ENCODE measurements around the gene TEKT5.
"Not testable (repeated sequence)": the region's sequence is repeated elsewhere in the genome, so short reads cannot be mapped to it uniquely, and the experiment has no call there.

Gene TEKT5

GRCh38 chr16:10694830-10695229, at the start of gene TEKT5:
TEKT5 (minus strand) TSS chr16:10694930; CDS start chr16:10694873, 57 bp downstream.
- no peak for DNase-seq (ENCODE audit: low read depth in 3 of 3)

GRCh38 chr16:10743610-10744369, 49.1 kb upstream of the TEKT5 start, which contains the start of gene NUBP1:
NUBP1 (plus strand) TSS chr16:10743842; CDS start chr16:10743864, 22 bp downstream.
- DNase-seq (ENCODE audit: low read depth in 3 of 3) = peak; percentile 99 to 100 (median 99)

GRCh38 chr16:10743227-10743609, 48.5 kb upstream of the TEKT5 start:
- no peak for DNase-seq (ENCODE audit: low read depth in 3 of 3)

GRCh38 chr16:10741844-10742243, 47.1 kb upstream of the TEKT5 start:
- DNase-seq (ENCODE audit: low read depth in 3 of 3) = no peak

GRCh38 chr16:10741249-10741648, 46.5 kb upstream of the TEKT5 start:
- DNase-seq (ENCODE audit: low read depth in 3 of 3) = not testable (repeated sequence)

- DNase-seq (ENCODE audit: low read depth in 3 of 3) = no peak
Observed at GRCh38 chr16:10740845-10741208, 46.1 kb upstream of the TEKT5 start.

GRCh38 chr16:10740000-10740844, 45.5 kb upstream of the TEKT5 start:
- DNase-seq (ENCODE audit: low read depth in 3 of 3) = no peak

- peak in 2 of 3 donors; percentile 25 to 41 for DNase-seq (ENCODE audit: low read depth in 3 of 3)
Observed at GRCh38 chr16:10738231-10739077, 43.7 kb upstream of the TEKT5 start.

GRCh38 chr16:10737068-10737625, 42.4 kb upstream of the TEKT5 start:
- peak; percentile 45 to 54 (median 46) for DNase-seq (ENCODE audit: low read depth in 3 of 3)

GRCh38 chr16:10731790-10732189, 37.1 kb upstream of the TEKT5 start:
- no peak for DNase-seq (ENCODE audit: low read depth in 3 of 3)

- no peak for DNase-seq (ENCODE audit: low read depth in 3 of 3)
Observed at GRCh38 chr16:10729104-10730048, 34.6 kb upstream of the TEKT5 start.

- DNase-seq (ENCODE audit: low read depth in 3 of 3) = no peak
Observed at GRCh38 chr16:10728003-10728887, 33.5 kb upstream of the TEKT5 start.

GRCh38 chr16:10708969-10709368, 14.2 kb upstream of the TEKT5 start:
- DNase-seq (ENCODE audit: low read depth in 3 of 3) = no peak

GRCh38 chr16:10699756-10700155, 5.0 kb upstream of the TEKT5 start:
- no peak for DNase-seq (ENCODE audit: low read depth in 3 of 3)

GRCh38 chr16:10694306-10694705, 424 bp downstream of the TEKT5 start:
- DNase-seq (ENCODE audit: low read depth in 3 of 3) = no peak

- DNase-seq (ENCODE audit: low read depth in 3 of 3) = no peak
Observed at GRCh38 chr16:10693889-10694288, 841 bp downstream of the TEKT5 start.

- DNase-seq (ENCODE audit: low read depth in 3 of 3) = no peak
Observed at GRCh38 chr16:10692470-10692869, 2.3 kb downstream of the TEKT5 start.

- DNase-seq (ENCODE audit: low read depth in 3 of 3) = no peak
Observed at GRCh38 chr16:10688726-10689125, 6.0 kb downstream of the TEKT5 start.

- DNase-seq (ENCODE audit: low read depth in 3 of 3) = no peak
Observed at GRCh38 chr16:10688291-10688690, 6.4 kb downstream of the TEKT5 start.
